Type B pancreatic cell (in vitro differentiated cells): ENCODE measurements around the gene SCFD2. TPM values are rescaled to one million over a fixed set of nuclear protein-coding genes. Genes with fewer than 3 reads are reported as not detected.

Experiments used
- DNase-seq: peaks from one replicate; pipeline ENCODE4 v3.0.0; 2021; ENCODE audit warnings: mixed read lengths; ENCODE audit not compliant: unreplicated experiment; ENCODE audit errors: extremely low spot score
- H3K27ac Mint-ChIP-seq: 2 replicates; pipeline ENCODE4 v1.8.0; 2021; ENCODE audit warnings: mild to moderate bottlenecking, mixed read lengths
- H3K27me3 Mint-ChIP-seq: 2 replicates; pipeline ENCODE4 v1.8.0; 2021; ENCODE audit warnings: mixed read lengths
- H3K36me3 Mint-ChIP-seq: 2 replicates; pipeline ENCODE4 v1.8.0; 2021; ENCODE audit warnings: mixed read lengths
- H3K4me1 Mint-ChIP-seq: one replicate; pipeline ENCODE4 v1.8.0; 2021; ENCODE audit warnings: mixed read lengths; ENCODE audit not compliant: unreplicated experiment
- H3K4me3 Mint-ChIP-seq: 2 replicates; pipeline ENCODE4 v1.8.0; 2021; ENCODE audit warnings: mild to moderate bottlenecking, mixed read lengths
- H3K9me3 Mint-ChIP-seq: 2 replicates; pipeline ENCODE4 v1.8.0; 2021; ENCODE audit warnings: mixed read lengths
- total RNA-seq: library from RNA; stranded (reverse); gene quantifications from 2 replicates; pipeline ENCODE4 v1.2.1, GENCODE V29; 2021; ENCODE audit warnings: low replicate concordance
- TF ChIP-seq, protein P1 (sequence below): fragments of 200-600 bp; sonication (generic); conservative IDR thresholded peaks from 2 replicates; pipeline ENCODE4 v1.5.0; 2021; ENCODE audit warnings: antibody characterized with exemption, mild to moderate bottlenecking

Gene SCFD2
- total RNA-seq, 1 donor from 2014 or later, result 11.2 TPM

DNA sequence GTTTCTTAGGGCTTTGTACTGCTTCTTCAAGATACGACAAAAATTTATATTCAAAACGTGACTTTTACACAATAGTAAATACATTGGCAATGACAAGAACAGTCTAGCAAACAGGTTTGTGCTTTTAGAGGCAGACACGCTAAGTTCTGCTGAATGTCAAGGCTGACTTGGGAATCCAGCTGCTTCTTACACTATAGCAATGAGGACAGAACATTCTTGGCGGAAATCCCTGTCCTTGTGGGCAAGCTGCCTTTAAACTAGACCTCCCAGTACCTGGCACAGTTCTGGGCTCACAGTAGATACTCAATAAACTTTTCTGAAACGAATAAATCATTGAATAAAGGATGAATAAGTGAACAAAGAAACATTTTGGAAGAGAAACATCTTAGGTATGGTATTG is 355.5 kb downstream of the SCFD2 start:
- Mint-ChIP-seq H3K4me1 (peaks cover 71% of the 10 kb centered on the region), H3K9me3 (no peaks in the 10 kb centered on the region), H3K27me3 (no peaks in the 10 kb centered on the region), H3K4me3 (no peak overlapping the region), H3K27ac (no peak overlapping the region), H3K36me3 (no peaks in the 10 kb centered on the region)
- TF ChIP-seq, protein P1, sequence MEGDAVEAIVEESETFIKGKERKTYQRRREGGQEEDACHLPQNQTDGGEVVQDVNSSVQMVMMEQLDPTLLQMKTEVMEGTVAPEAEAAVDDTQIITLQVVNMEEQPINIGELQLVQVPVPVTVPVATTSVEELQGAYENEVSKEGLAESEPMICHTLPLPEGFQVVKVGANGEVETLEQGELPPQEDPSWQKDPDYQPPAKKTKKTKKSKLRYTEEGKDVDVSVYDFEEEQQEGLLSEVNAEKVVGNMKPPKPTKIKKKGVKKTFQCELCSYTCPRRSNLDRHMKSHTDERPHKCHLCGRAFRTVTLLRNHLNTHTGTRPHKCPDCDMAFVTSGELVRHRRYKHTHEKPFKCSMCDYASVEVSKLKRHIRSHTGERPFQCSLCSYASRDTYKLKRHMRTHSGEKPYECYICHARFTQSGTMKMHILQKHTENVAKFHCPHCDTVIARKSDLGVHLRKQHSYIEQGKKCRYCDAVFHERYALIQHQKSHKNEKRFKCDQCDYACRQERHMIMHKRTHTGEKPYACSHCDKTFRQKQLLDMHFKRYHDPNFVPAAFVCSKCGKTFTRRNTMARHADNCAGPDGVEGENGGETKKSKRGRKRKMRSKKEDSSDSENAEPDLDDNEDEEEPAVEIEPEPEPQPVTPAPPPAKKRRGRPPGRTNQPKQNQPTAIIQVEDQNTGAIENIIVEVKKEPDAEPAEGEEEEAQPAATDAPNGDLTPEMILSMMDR, result no peak
- DNase-seq, result no peak

DNA sequence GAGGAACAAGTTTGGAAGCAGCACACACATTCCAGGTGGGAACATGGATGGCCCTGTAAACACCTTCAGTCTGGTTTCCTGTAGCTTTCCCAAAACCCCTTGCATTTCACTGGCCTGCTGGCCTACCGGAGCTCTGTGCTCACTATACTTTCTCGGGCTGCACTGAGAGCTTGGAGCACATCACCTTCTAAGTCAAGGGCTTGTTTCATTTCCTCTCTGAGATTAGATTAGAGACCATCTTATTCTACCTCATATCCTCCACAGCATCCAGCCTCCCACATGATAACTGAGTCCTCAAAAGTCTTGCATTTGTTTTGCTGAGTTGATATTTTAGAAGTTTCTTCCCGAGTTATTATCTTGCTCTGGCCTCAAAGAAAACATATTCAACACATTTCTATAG is 356.0 kb downstream of the SCFD2 start:
- H3K36me3 Mint-ChIP-seq, result no peaks in the 10 kb centered on the region

DNA sequence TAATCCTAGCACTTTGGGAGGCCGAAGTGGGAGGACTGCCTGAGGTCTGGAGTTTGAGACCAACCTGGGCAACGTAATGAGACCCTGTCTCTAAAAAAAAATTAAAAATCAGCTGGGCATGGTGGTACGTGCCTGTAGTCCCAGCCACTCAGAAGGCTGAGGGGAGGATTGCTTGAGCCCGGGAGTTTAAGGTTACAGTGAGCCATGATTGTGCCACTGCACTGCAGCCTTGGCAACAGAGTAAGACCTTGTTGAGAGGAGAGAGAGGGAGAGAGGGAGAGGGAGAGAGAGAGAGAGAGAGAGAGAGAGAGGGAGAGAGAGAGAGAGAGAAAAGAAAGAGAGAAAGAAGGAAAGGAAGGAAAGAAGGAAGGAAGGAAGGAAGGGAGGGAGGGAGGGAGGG is 358.8 kb downstream of the SCFD2 start:
- no peak overlapping the region for H3K27ac Mint-ChIP-seq
- peaks cover 44% of the 10 kb centered on the region for H3K4me1 Mint-ChIP-seq
- no peak for DNase-seq
- no peaks in the 10 kb centered on the region for H3K36me3 Mint-ChIP-seq
- TF ChIP-seq, protein P1, result no peak
- no peaks in the 10 kb centered on the region for H3K27me3 Mint-ChIP-seq
- peaks cover 7% of the 10 kb centered on the region for H3K9me3 Mint-ChIP-seq
- H3K4me3 Mint-ChIP-seq, result no peak overlapping the region

More for the DNA sequence above, 356.0 kb downstream of the SCFD2 start:
- TF ChIP-seq, protein P1, result no peak
- H3K9me3 Mint-ChIP-seq, result no peaks in the 10 kb centered on the region
- no peak overlapping the region for H3K4me3 Mint-ChIP-seq
- no peaks in the 10 kb centered on the region for H3K27me3 Mint-ChIP-seq
- no peak overlapping the region for H3K27ac Mint-ChIP-seq
- DNase-seq, result no peak
- H3K4me1 Mint-ChIP-seq, result peaks cover 68% of the 10 kb centered on the region

DNA sequence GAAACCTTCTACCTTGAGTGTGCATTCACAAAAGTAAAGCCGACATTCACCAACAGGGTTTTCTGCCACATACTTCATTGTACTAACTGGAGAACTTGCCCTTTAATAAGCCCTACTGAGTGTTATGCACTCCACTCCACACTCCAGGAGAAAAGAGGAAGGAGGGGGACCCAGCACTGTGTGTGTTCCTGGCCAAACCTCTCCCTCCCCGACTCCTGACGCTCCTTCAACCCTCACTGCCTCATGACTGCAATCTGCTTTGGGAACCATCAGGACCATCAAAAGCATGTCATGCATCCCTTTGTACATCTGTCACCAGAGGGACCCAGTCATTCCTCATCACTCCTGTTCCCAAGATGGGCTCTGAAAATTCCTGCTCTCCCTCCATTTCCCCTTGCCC is 360.1 kb downstream of the SCFD2 start:
- no peaks in the 10 kb centered on the region for H3K36me3 Mint-ChIP-seq
- DNase-seq, result no peak
- H3K27ac Mint-ChIP-seq, result no peak overlapping the region
- TF ChIP-seq, protein P1, result no peak
- no peaks in the 10 kb centered on the region for H3K27me3 Mint-ChIP-seq
- H3K9me3 Mint-ChIP-seq, result peaks cover 7% of the 10 kb centered on the region
- H3K4me1 Mint-ChIP-seq, result peaks cover 31% of the 10 kb centered on the region
- H3K4me3 Mint-ChIP-seq, result no peak overlapping the region

DNA sequence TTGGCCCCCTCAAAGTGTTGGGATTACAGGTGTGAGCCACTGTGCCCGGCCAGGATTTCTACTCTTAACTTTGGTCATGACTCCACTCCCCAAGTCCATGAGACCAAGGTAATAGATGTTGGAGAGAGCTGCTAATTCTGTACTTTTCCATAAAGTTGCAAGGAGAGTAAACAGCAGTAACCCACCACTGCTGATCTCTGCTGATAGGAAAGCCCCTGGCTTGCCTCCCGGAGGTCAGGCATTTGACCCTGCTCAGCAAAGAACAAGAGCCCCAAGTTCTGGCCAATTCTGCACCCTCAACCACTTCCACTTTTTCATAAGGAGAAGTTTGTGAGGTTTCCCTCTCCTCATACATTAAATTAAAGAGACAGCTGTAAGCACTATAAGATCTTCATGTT is 360.7 kb downstream of the SCFD2 start:
- no peak for DNase-seq
- Mint-ChIP-seq H3K4me3 (no peak overlapping the region), H3K27me3 (no peaks in the 10 kb centered on the region), H3K36me3 (no peaks in the 10 kb centered on the region), H3K9me3 (peaks cover 7% of the 10 kb centered on the region), H3K27ac (no peak overlapping the region), H3K4me1 (peaks cover 26% of the 10 kb centered on the region)
- TF ChIP-seq, protein P1, result no peak

DNA sequence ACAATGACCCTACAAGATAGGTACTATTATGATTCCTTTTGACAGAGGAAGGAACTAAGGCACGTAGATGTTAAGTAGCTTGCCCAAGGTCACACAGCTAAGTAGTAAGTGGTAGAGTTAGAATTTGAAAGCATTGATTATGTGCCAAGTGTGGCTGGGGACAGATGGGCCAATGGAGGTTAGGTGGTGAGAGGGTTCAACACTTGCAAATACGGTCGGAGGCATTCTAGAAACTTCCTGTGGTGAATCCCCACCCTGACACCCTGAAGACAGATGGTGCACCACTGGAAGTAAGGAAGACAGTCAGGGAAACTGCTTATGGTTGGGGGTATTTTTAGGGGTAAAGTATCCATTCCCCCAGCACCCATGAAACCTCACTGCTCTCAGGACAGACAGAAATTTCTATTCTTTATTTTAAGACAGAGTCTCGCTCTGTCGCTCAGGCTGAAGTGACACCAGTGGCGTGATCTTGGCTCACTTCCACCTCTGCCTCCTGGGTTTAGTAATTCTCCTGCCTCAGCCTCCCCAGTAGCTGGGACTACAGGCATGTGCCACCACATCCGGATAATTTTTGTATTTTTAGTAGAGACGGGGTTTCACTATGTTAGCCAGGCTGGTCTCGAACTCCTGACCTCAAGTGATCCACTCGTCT is 361.2 kb downstream of the SCFD2 start:
- Mint-ChIP-seq H3K9me3 (peaks cover 7% of the 10 kb centered on the region), H3K27me3 (no peaks in the 10 kb centered on the region), H3K4me3 (no peak overlapping the region), H3K36me3 (no peaks in the 10 kb centered on the region), H3K4me1 (peaks cover 20% of the 10 kb centered on the region), H3K27ac (no peak overlapping the region)
- no peak for DNase-seq
- TF ChIP-seq, protein P1, result no peak
